Measurements from ENCODE around the gene AADAC. TPM values are rescaled to one million over a fixed set of nuclear protein-coding genes. Genes with fewer than 3 reads are reported as not detected.
"Not testable (repeated sequence)": the region's sequence is repeated elsewhere in the genome, so short reads cannot be mapped to it uniquely, and the experiment has no call there.

AADAC gene
- total RNA-seq, 1 donor from 2014 or later: not detected

- no peaks in the 10 kb centered on the region for H3K9me3 Mint-ChIP-seq
- peaks cover 8% of the 10 kb centered on the region for H3K27me3 Mint-ChIP-seq (ENCODE audit: insufficient read depth)
- H3K4me3 Mint-ChIP-seq: no peak overlapping the region
- H3K27ac Mint-ChIP-seq: peak overlapping the region; percentile 12
- intact Hi-C loops (cut with micrococcal nuclease): no loop called here
- no peaks in the 10 kb centered on the region for H3K36me3 Mint-ChIP-seq (ENCODE audit: low read depth)
- DNase-seq (ENCODE audit: low spot score): no peak
- H3K4me1 Mint-ChIP-seq (ENCODE audit: low read depth): peaks cover 19% of the 10 kb centered on the region
Measured at GRCh38 chr3:151871639-151872468, 57.9 kb downstream of the AADAC start.

- H3K4me3 Mint-ChIP-seq: no peak within 1 kb of the TSS
- H3K27me3 Mint-ChIP-seq (ENCODE audit: insufficient read depth): peaks cover 2% of the 10 kb centered on the region
- intact Hi-C loops (cut with micrococcal nuclease): no loop called here
- peaks cover 19% of the 10 kb centered on the region for H3K4me1 Mint-ChIP-seq (ENCODE audit: low read depth)
- no peaks in the 10 kb centered on the region for H3K9me3 Mint-ChIP-seq
- H3K27ac Mint-ChIP-seq: no peak within 1 kb of the TSS
- H3K36me3 Mint-ChIP-seq (ENCODE audit: low read depth): no peaks in the 10 kb centered on the region
- DNase-seq (ENCODE audit: low spot score): no peak
Measured at GRCh38 chr3:151873398-151873797, 59.5 kb downstream of the AADAC start, which contains the start of gene SUCNR1. Gene SUCNR1, plus strand, starts transcription at chr3:151873643. Its CDS starts 6,250 bp downstream, at chr3:151879893.

GRCh38 chr3:151874079-151874478, 60.2 kb downstream of the AADAC start:
- H3K36me3 Mint-ChIP-seq (ENCODE audit: low read depth); H3K27me3 Mint-ChIP-seq (ENCODE audit: insufficient read depth); intact Hi-C loops (cut with micrococcal nuclease); H3K4me3 Mint-ChIP-seq; H3K27ac Mint-ChIP-seq; H3K9me3 Mint-ChIP-seq; DNase-seq (ENCODE audit: low spot score): not testable (repeated sequence)
- H3K4me1 Mint-ChIP-seq (ENCODE audit: low read depth): peaks cover 19% of the 10 kb centered on the region

GRCh38 chr3:151875759-151876158, 61.8 kb downstream of the AADAC start:
- Mint-ChIP-seq H3K4me3 (no peak overlapping the region), H3K4me1 (ENCODE audit: low read depth) (peaks cover 24% of the 10 kb centered on the region), H3K27me3 (ENCODE audit: insufficient read depth) (peaks cover 2% of the 10 kb centered on the region)

GRCh38 chr3:151877269-151877668, 63.4 kb downstream of the AADAC start:
- Mint-ChIP-seq H3K27me3 (ENCODE audit: insufficient read depth) (peaks cover 8% of the 10 kb centered on the region), H3K36me3 (ENCODE audit: low read depth) (no peaks in the 10 kb centered on the region), H3K4me1 (ENCODE audit: low read depth) (peaks cover 14% of the 10 kb centered on the region), H3K4me3 (no peak overlapping the region), H3K27ac (no peak overlapping the region), H3K9me3 (no peaks in the 10 kb centered on the region)
- intact Hi-C loops (cut with micrococcal nuclease): no loop called here
- no peak for DNase-seq (ENCODE audit: low spot score)

More at GRCh38 chr3:151875759-151876158, 61.8 kb downstream of the AADAC start:
- no peak for DNase-seq (ENCODE audit: low spot score)
- Mint-ChIP-seq H3K27ac (no peak overlapping the region), H3K9me3 (no peaks in the 10 kb centered on the region), H3K36me3 (ENCODE audit: low read depth) (no peaks in the 10 kb centered on the region)
- intact Hi-C loops (cut with micrococcal nuclease): no loop called here

Other genes with a start within 250 kb of the AADAC start
- gene AADACL2, start 80.2 kb upstream of the AADAC start, total RNA-seq: not detected in 2 replicates
- not detected in 2 replicates for gene SUCNR1, start 59.5 kb downstream of the AADAC start, total RNA-seq